IgD-negative memory B cell (primary cell): ENCODE data around the gene ZNF483. TPM values are rescaled to one million over a fixed set of nuclear protein-coding genes. Genes with fewer than 3 reads are reported as not detected.
"Not testable (repeated sequence)": the region's sequence is repeated elsewhere in the genome, so short reads cannot be mapped to it uniquely, and the experiment has no call there.

Source experiments
- H3K27ac Mint-ChIP-seq, 3 donors: one replicate each; pipeline ENCODE4 v1.8.0; 2020 to 2022; ENCODE audit warnings: mild to moderate bottlenecking in 3 of 3, mixed read lengths in 3 of 3, moderate library complexity in 1 of 3
- H3K27me3 Mint-ChIP-seq: one replicate; pipeline ENCODE4 v1.8.0; 2021; ENCODE audit warnings: mixed read lengths
- H3K36me3 Mint-ChIP-seq: one replicate; pipeline ENCODE4 v1.8.0; 2020; ENCODE audit warnings: mild to moderate bottlenecking, mixed read lengths
- H3K4me1 Mint-ChIP-seq, 3 donors: one replicate each; pipeline ENCODE4 v1.8.0; 2020 to 2022; ENCODE audit warnings: mixed read lengths in 3 of 3, mild to moderate bottlenecking in 1 of 3
- H3K4me3 Mint-ChIP-seq, 4 donors: one replicate each; pipeline ENCODE4 v1.8.0; 2020 to 2022; ENCODE audit warnings: mild to moderate bottlenecking in 4 of 4, mixed read lengths in 4 of 4, moderate library complexity in 3 of 4
- H3K9me3 Mint-ChIP-seq, 3 donors: one replicate each; pipeline ENCODE4 v1.8.0; 2020 to 2021; ENCODE audit warnings: mixed read lengths in 3 of 3, mild to moderate bottlenecking in 1 of 3
- polyA plus RNA-seq: library from polyadenylated mRNA; unstranded; fragments of 300-500 nt; fragmentation: Illumina TruSeq; gene quantifications from one replicate; pipeline ENCODE4 v1.2.3, GENCODE V29; 2021

Gene ZNF483
- polyA plus RNA-seq, 1 donor from 2014 or later, result 1.5 TPM

DNA sequence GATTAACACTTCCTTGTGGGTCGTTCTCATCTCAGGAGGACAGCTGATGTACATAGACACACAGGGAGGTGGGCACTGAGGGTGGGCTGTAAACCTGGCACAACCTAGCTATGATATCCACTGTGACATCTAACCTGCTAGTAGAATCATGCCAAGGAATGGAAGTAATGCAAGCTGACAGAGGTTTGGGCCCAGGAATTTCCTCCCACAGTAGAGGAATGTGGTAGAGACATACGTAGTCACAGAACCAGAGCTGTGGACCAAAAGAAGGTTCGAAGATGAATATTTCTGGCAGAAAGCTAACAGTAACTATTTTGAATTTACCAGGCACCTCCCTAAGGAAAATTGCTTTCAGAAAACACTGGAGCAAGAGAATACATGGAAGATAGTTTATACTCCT, 90.9 kb downstream of the ZNF483 start:
- Mint-ChIP-seq H3K36me3 (no peaks in the 10 kb centered on the region), H3K27ac (no peak overlapping the region), H3K4me3 (no peak overlapping the region), H3K4me1 (no peaks in the 10 kb centered on the region), H3K27me3 (peaks cover 19% of the 10 kb centered on the region), H3K9me3 (no peaks in the 10 kb centered on the region)

- peaks cover 13% of the 10 kb centered on the region for H3K27me3 Mint-ChIP-seq
- not testable (repeated sequence) for H3K4me1 Mint-ChIP-seq, H3K4me3 Mint-ChIP-seq, H3K9me3 Mint-ChIP-seq, H3K27ac Mint-ChIP-seq, H3K36me3 Mint-ChIP-seq
Observed at GRCh38 chr9:111617349-111617748, 92.4 kb downstream of the ZNF483 start.

- H3K27ac Mint-ChIP-seq, result no peak overlapping the region
- no peaks in the 10 kb centered on the region for H3K4me1 Mint-ChIP-seq
- peaks cover 1% of the 10 kb centered on the region for H3K36me3 Mint-ChIP-seq
- no peak overlapping the region for H3K4me3 Mint-ChIP-seq
- no peaks in the 10 kb centered on the region for H3K9me3 Mint-ChIP-seq
- H3K27me3 Mint-ChIP-seq, result peaks cover 7% of the 10 kb centered on the region
Observed at GRCh38 chr9:111621895-111622480, 97.0 kb downstream of the ZNF483 start.

GRCh38 chr9:111622626-111623025, 97.6 kb downstream of the ZNF483 start:
- Mint-ChIP-seq H3K9me3 (no peaks in the 10 kb centered on the region), H3K27me3 (peaks cover 7% of the 10 kb centered on the region), H3K36me3 (peaks cover 1% of the 10 kb centered on the region), H3K27ac (no peak overlapping the region), H3K4me3 (no peak overlapping the region), H3K4me1 (no peaks in the 10 kb centered on the region)

Other genes starting within 250 kb of the ZNF483 start
- gene OR2K2, start 195.0 kb upstream of the ZNF483 start, polyA plus RNA-seq, result not detected
- 10.9 TPM for gene ECPAS, start 40.8 kb upstream of the ZNF483 start, polyA plus RNA-seq
- gene PTGR1, start 74.5 kb downstream of the ZNF483 start, polyA plus RNA-seq, result 0.15 TPM
- 3.6 TPM for gene DNAJC25, start 106.2 kb downstream of the ZNF483 start, polyA plus RNA-seq
- gene GNG10, start 136.4 kb downstream of the ZNF483 start, polyA plus RNA-seq, result 16.2 TPM